NB4 (cell line): ENCODE data around the gene AP5S1.

ENCODE experiments used
- DNase-seq: peaks from one replicate; pipeline ENCODE4 v3.0.0; 2010; ENCODE audit warnings: low read depth
- H3K4me3 ChIP-seq: one replicate; pipeline ENCODE4 v1.5.1; 2011; ENCODE audit warnings: mild to moderate bottlenecking, low read depth, low read length, moderate library complexity
- CTCF ChIP-seq: IDR thresholded peaks from one replicate; pipeline ENCODE4 v1.5.1; 2012; ENCODE audit warnings: low read depth, low read length
- MAX ChIP-seq: IDR thresholded peaks from 2 replicates; pipeline ENCODE4 v1.6.1; 2011; ENCODE audit warnings: low read depth, low read length
- MYC ChIP-seq: IDR thresholded peaks from 2 replicates; pipeline ENCODE4 v1.6.1; 2011; ENCODE audit warnings: low read depth, low read length
- POLR2A ChIP-seq: IDR thresholded peaks from 2 replicates; pipeline ENCODE4 v1.6.1; 2011; ENCODE audit warnings: mild to moderate bottlenecking; ENCODE audit not compliant: insufficient read length; ENCODE audit errors: extremely low read depth

AP5S1 gene

GRCh38 chr20:3875378-3875974 lies 55.1 kb downstream of the AP5S1 start:
- TF ChIP-seq POLR2A (no peak), CTCF (no peak), MAX (no peak), MYC (no peak)
- DNase-seq, result no peak
- H3K4me3 ChIP-seq, result no peak overlapping the region

- no peak for DNase-seq
- TF ChIP-seq MYC, result no peak
- no peak for TF ChIP-seq POLR2A
- TF ChIP-seq CTCF, result no peak
- no peak for TF ChIP-seq MAX
- no peak overlapping the region for H3K4me3 ChIP-seq
These were observed 55.7 kb downstream of the AP5S1 start for GRCh38 chr20:3876000-3876399.

GRCh38 chr20:3876676-3877075 lies 56.3 kb downstream of the AP5S1 start:
- TF ChIP-seq POLR2A, result no peak
- TF ChIP-seq CTCF, result no peak
- no peak for TF ChIP-seq MYC
- TF ChIP-seq MAX, result no peak
- DNase-seq, result no peak
- H3K4me3 ChIP-seq, result no peak overlapping the region
